Measurements from ENCODE around the gene NHSL2.
"Not testable (repeated sequence)": the region's sequence is repeated elsewhere in the genome, so short reads cannot be mapped to it uniquely, and the experiment has no call there.

NHSL2 gene

GRCh38 chrX:71910643-71910985 is at the start of gene NHSL2:
Gene NHSL2 (plus strand): TSS chrX:71910845.
- DNase-seq: peak; percentile 26

- no peak for DNase-seq
These were observed 43.0 kb upstream of the NHSL2 start for GRCh38 chrX:71867680-71868079.

- not testable (repeated sequence) for DNase-seq
These were observed 41.1 kb upstream of the NHSL2 start for GRCh38 chrX:71869566-71869965.

- DNase-seq: no peak
These were observed 40.2 kb upstream of the NHSL2 start for GRCh38 chrX:71870208-71871098.

GRCh38 chrX:71871367-71871766 is 39.3 kb upstream of the NHSL2 start:
- no peak for DNase-seq

- no peak for DNase-seq
These were observed 37.8 kb upstream of the NHSL2 start for GRCh38 chrX:71872542-71873458.

- no peak for DNase-seq
These were observed 37.2 kb upstream of the NHSL2 start for GRCh38 chrX:71873459-71873833.

- not testable (repeated sequence) for DNase-seq
These were observed 33.8 kb upstream of the NHSL2 start for GRCh38 chrX:71876841-71877240.

- DNase-seq: no peak
These were observed 25.5 kb upstream of the NHSL2 start for GRCh38 chrX:71885099-71885498.

- DNase-seq: no peak
These were observed 15.0 kb upstream of the NHSL2 start for GRCh38 chrX:71895607-71896006.

- DNase-seq: no peak
These were observed 4.5 kb upstream of the NHSL2 start for GRCh38 chrX:71906144-71906543.

- DNase-seq: no peak
These were observed 2.3 kb upstream of the NHSL2 start for GRCh38 chrX:71908387-71908786.

- DNase-seq: no peak
These were observed 689 bp upstream of the NHSL2 start for GRCh38 chrX:71909956-71910355.

- DNase-seq: peak; percentile 40
These were observed 513 bp downstream of the NHSL2 start for GRCh38 chrX:71910986-71911730.

GRCh38 chrX:71911731-71912050 is 1.0 kb downstream of the NHSL2 start:
- DNase-seq: no peak

- DNase-seq: no peak
These were observed 1.5 kb downstream of the NHSL2 start for GRCh38 chrX:71912156-71912555.

GRCh38 chrX:71913156-71913950 is 2.7 kb downstream of the NHSL2 start:
- no peak for DNase-seq

- no peak for DNase-seq
These were observed 7.1 kb downstream of the NHSL2 start for GRCh38 chrX:71917621-71918343.

- DNase-seq: no peak
These were observed 8.8 kb downstream of the NHSL2 start for GRCh38 chrX:71919431-71919830.

GRCh38 chrX:71919886-71920285 is 9.2 kb downstream of the NHSL2 start:
- no peak for DNase-seq

- no peak for DNase-seq
These were observed 12.0 kb downstream of the NHSL2 start for GRCh38 chrX:71922686-71923085.

- DNase-seq: no peak
These were observed 12.9 kb downstream of the NHSL2 start for GRCh38 chrX:71923516-71923915.
